GM23338 (cell line): ENCODE data around the gene GAL3ST2.
A peak's percentile ranks its signal among the peaks of the same experiment; 100 is the strongest.

Experiments
- CREB1 ChIP-seq: fragments of 250-450 bp; sonication (Bioruptor Pico); IDR thresholded peaks from 2 replicates; pipeline ENCODE4 v1.5.0; 2020; ENCODE audit warnings: low read depth, mild to moderate bottlenecking, moderate library complexity
- EZH2 ChIP-seq: fragments of 200-600 bp; sonication (generic); IDR thresholded peaks from one replicate; pipeline ENCODE4 v1.8.0; 2017; ENCODE audit warnings: antibody characterized with exemption, mild to moderate bottlenecking, low read depth; ENCODE audit not compliant: unreplicated experiment
- EZH2phosphoT487 ChIP-seq: fragments of 200-600 bp; sonication (generic); IDR thresholded peaks from one replicate; pipeline ENCODE4 v1.8.1; 2018; ENCODE audit warnings: antibody characterized with exemption; ENCODE audit not compliant: unreplicated experiment
- JUNB ChIP-seq: IDR thresholded peaks from one replicate; pipeline ENCODE4 v1.6.1; 2016; ENCODE audit warnings: antibody characterized with exemption; ENCODE audit not compliant: unreplicated experiment
- NANOG ChIP-seq: IDR thresholded peaks from 2 replicates; pipeline ENCODE4 v1.6.1; 2016; ENCODE audit warnings: antibody characterized with exemption, borderline replicate concordance
- POLR2AphosphoS5 ChIP-seq: IDR thresholded peaks from 2 replicates; pipeline ENCODE4 v1.6.1; 2016; ENCODE audit warnings: antibody characterized with exemption, low read depth
- ZNF114 ChIP-seq: fragments of 250-450 bp; sonication (Bioruptor Pico); IDR thresholded peaks from 2 replicates; pipeline ENCODE4 v1.5.0; 2020; ENCODE audit warnings: mild to moderate bottlenecking, moderate library complexity
- ZNF331 ChIP-seq: fragments of 250-450 bp; sonication (Bioruptor Pico); IDR thresholded peaks from 2 replicates; pipeline ENCODE4 v1.5.0; 2020; ENCODE audit warnings: low read depth, mild to moderate bottlenecking, moderate library complexity
- TF ChIP-seq, protein P1 (sequence below), 2 experiments: fragments of 200-600 bp in 1 of 2; sonication (generic) in 1 of 2; conservative IDR thresholded peaks; 2 replicates each; pipeline versions ENCODE4 v1.5.1 to v1.6.1; 2016 to 2017; ENCODE audit warnings: antibody characterized with exemption in 2 of 2, low read depth in 2 of 2, mild to moderate bottlenecking in 2 of 2, moderate library complexity in 1 of 2
- TF ChIP-seq, protein P2 (sequence below): IDR thresholded peaks from 2 replicates; pipeline ENCODE4 v1.6.1; 2016; ENCODE audit warnings: antibody characterized with exemption
- TF ChIP-seq, protein P3 (sequence below): IDR thresholded peaks from one replicate; pipeline ENCODE4 v1.6.1; 2018; ENCODE audit warnings: antibody characterized with exemption; ENCODE audit not compliant: unreplicated experiment

DNA sequence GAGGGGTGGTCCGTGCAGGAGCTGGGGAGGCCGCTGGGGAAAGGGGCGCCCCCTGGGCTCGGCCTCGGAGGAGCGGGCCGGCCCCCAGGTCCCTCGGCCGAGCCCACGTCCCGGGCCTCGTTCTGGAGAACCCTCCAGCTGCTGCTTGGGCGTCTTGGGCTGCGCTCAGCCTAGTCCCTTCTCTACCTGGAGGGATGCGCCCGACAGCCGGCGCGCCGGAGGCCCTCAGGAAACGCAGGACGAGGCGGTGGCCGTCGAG, 42.5 kb upstream of the GAL3ST2 start:
- TF ChIP-seq ZNF114 (CRISPR knock-in tag) (no peak), ZNF331 (CRISPR knock-in tag) (no peak), EZH2 (no peak), POLR2AphosphoS5 (peak; percentile 84), CREB1 (CRISPR knock-in tag) (no peak), NANOG (no peak), EZH2phosphoT487 (no peak), JUNB (no peak)
- TF ChIP-seq, protein P1, sequence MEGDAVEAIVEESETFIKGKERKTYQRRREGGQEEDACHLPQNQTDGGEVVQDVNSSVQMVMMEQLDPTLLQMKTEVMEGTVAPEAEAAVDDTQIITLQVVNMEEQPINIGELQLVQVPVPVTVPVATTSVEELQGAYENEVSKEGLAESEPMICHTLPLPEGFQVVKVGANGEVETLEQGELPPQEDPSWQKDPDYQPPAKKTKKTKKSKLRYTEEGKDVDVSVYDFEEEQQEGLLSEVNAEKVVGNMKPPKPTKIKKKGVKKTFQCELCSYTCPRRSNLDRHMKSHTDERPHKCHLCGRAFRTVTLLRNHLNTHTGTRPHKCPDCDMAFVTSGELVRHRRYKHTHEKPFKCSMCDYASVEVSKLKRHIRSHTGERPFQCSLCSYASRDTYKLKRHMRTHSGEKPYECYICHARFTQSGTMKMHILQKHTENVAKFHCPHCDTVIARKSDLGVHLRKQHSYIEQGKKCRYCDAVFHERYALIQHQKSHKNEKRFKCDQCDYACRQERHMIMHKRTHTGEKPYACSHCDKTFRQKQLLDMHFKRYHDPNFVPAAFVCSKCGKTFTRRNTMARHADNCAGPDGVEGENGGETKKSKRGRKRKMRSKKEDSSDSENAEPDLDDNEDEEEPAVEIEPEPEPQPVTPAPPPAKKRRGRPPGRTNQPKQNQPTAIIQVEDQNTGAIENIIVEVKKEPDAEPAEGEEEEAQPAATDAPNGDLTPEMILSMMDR (conservative IDR thresholded peaks at IDR 0.05; ENCODE audit: low read depth in 2 of 2), result peak in 1 of 2 experiments; percentile 24; a peak in 2 of 4 replicates
- TF ChIP-seq, protein P2, sequence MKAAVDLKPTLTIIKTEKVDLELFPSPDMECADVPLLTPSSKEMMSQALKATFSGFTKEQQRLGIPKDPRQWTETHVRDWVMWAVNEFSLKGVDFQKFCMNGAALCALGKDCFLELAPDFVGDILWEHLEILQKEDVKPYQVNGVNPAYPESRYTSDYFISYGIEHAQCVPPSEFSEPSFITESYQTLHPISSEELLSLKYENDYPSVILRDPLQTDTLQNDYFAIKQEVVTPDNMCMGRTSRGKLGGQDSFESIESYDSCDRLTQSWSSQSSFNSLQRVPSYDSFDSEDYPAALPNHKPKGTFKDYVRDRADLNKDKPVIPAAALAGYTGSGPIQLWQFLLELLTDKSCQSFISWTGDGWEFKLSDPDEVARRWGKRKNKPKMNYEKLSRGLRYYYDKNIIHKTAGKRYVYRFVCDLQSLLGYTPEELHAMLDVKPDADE, result no peak
- TF ChIP-seq, protein P3, sequence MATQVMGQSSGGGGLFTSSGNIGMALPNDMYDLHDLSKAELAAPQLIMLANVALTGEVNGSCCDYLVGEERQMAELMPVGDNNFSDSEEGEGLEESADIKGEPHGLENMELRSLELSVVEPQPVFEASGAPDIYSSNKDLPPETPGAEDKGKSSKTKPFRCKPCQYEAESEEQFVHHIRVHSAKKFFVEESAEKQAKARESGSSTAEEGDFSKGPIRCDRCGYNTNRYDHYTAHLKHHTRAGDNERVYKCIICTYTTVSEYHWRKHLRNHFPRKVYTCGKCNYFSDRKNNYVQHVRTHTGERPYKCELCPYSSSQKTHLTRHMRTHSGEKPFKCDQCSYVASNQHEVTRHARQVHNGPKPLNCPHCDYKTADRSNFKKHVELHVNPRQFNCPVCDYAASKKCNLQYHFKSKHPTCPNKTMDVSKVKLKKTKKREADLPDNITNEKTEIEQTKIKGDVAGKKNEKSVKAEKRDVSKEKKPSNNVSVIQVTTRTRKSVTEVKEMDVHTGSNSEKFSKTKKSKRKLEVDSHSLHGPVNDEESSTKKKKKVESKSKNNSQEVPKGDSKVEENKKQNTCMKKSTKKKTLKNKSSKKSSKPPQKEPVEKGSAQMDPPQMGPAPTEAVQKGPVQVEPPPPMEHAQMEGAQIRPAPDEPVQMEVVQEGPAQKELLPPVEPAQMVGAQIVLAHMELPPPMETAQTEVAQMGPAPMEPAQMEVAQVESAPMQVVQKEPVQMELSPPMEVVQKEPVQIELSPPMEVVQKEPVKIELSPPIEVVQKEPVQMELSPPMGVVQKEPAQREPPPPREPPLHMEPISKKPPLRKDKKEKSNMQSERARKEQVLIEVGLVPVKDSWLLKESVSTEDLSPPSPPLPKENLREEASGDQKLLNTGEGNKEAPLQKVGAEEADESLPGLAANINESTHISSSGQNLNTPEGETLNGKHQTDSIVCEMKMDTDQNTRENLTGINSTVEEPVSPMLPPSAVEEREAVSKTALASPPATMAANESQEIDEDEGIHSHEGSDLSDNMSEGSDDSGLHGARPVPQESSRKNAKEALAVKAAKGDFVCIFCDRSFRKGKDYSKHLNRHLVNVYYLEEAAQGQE, result no peak
